Left lung (tissue), 10 donors: ENCODE results near the gene ADSS1. TPM values are rescaled to one million over a fixed set of nuclear protein-coding genes. Genes with fewer than 3 reads are reported as not detected.
"Not testable (repeated sequence)": the region's sequence is repeated elsewhere in the genome, so short reads cannot be mapped to it uniquely, and the experiment has no call there.

Source experiments
- ATAC-seq: fragments of 200-7000 bp; cut with Tn5 transposase; one replicate; pipeline ENCODE4 v1.9.1; 2020; ENCODE audit warnings: moderate library complexity
- DNase-seq, 4 donors: peaks; one replicate each; pipeline ENCODE4 v3.0.0-alpha.2; 2013 to 2020
- H3K27ac ChIP-seq, 2 donors: fragments of 200-600 bp; sonication (generic) in 1 of 2; one replicate each; pipeline versions ENCODE4 v1.5.0 to v1.8.0; 2020 to 2021
- H3K27me3 ChIP-seq, 2 donors: fragments of 200-600 bp; sonication (generic) in 1 of 2; one replicate each; pipeline versions ENCODE4 v1.5.0 to v1.8.0; 2020 to 2021
- H3K36me3 ChIP-seq, 2 donors: fragments of 200-600 bp; sonication (generic) in 1 of 2; one replicate each; pipeline versions ENCODE4 v1.5.0 to v1.8.0; 2020 to 2021
- H3K4me1 ChIP-seq, 2 donors: fragments of 200-600 bp; one replicate each; pipeline ENCODE4 v1.8.0; 2021
- H3K4me3 ChIP-seq, 2 donors: fragments of 200-600 bp; sonication (generic) in 1 of 2; one replicate each; pipeline versions ENCODE4 v1.5.0 to v1.8.0; 2020 to 2021; ENCODE audit warnings: mild to moderate bottlenecking in 1 of 2
- H3K9me3 ChIP-seq, 2 donors: fragments of 200-600 bp; sonication (generic) in 1 of 2; one replicate each; pipeline versions ENCODE4 v1.5.0 to v1.8.0; 2020 to 2021
- CTCF ChIP-seq, 2 donors: fragments of 200-600 bp; sonication (generic) in 1 of 2; IDR thresholded peaks; one replicate each; pipeline versions ENCODE4 v1.5.0 to v1.8.0; 2021; ENCODE audit warnings: antibody characterized with exemption in 2 of 2
- intact Hi-C, 2 donors: fragments of 100-400 bp; cut with DNase I; formaldehyde crosslinking; loops; one replicate each; pipeline versions ENCODE4 v1.11.2 to v1.14.2; 2022
- polyA plus RNA-seq, 6 donors: library from polyadenylated mRNA; unstranded; fragments of 120-200 nt; gene quantifications; one replicate each; pipeline ENCODE4 v1.2.1, GENCODE V29; 2013; ENCODE audit not compliant: insufficient read length in 6 of 6
- total RNA-seq, 2 donors: library from RNA; stranded (reverse); fragmentation: NEBNext Ultra II Directional; extraction: Animal tissue kit (Norgen Biotek cat#: 25700); gene quantifications; one replicate each; pipeline ENCODE4 v1.2.1, GENCODE V29; 2021
- donor health status: DM: no; HTN: yes; CAD: no.
- donor health status: DM: no; HTN: no; CAD: no.

Gene ADSS1
- total and polyA plus RNA-seq, 8 donors, result 5.2 to 16.6 (median 11.2) TPM

DNA sequence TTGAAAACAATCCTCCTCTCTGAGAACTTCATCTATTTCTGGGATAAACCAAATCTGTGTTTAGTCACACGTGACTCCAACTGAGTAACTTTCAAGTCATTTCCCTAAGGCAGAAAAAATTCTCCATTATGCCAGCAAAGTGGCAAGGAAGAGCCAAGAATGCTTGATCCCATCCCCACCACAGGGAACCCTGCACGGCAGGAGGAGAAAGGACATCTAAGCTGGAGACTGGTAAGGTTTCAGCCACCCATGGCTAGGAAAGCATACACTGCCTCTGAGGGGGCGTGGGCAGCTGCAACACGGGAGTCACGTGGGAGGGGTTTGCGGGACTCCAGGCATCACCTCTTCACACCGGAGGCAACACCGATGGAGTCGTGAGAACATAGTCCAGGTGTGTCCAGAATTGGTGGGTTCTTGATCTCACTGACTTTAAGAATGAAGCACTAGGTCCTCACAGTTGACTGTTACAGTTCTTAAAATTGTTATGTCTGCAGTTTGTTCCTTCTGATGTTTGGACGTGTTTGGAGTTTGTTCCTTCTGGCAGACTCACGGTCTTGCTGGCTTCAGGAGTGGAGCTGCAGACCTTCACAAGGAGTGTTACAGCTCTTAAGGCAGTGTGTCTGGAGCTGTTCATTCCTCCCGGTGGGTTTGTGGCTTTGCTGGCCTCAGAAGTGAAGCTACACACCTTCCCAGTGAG, 26.2 kb downstream of the ADSS1 start:
- H3K27me3 ChIP-seq, result no peaks in the 10 kb centered on the region
- ATAC-seq, result no peak
- H3K4me3 ChIP-seq, result no peak overlapping the region
- no peak for TF ChIP-seq CTCF (IDR thresholded peaks at IDR 0.05)
- intact Hi-C loops, result no loop called here
- no peaks in the 10 kb centered on the region for H3K9me3 ChIP-seq
- peaks cover 10 to 24% of the 10 kb centered on the region in 2 donors for H3K4me1 ChIP-seq
- H3K36me3 ChIP-seq, result no peaks in the 10 kb centered on the region
- H3K27ac ChIP-seq, result no peak overlapping the region
- peak in 1 of 4 donors; percentile 34 for DNase-seq

DNA sequence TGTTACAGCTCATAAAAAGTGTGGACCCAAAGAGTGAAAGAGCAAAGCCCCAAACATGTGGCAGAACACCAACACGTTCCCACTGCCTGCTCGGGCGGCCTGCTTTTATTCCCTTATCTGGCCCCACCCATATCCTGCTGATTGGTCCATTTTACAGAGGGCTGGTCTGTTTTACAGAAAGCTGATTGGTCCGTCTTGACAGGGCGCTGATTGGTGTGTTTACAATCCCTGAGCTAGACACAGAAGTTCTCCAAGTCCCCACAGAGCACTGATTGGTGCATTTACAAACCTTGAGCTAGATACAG, 26.7 kb downstream of the ADSS1 start:
- ATAC-seq, H3K27me3 ChIP-seq, H3K36me3 ChIP-seq, H3K27ac ChIP-seq, H3K9me3 ChIP-seq, H3K4me3 ChIP-seq, intact Hi-C loops: not testable (repeated sequence)
- DNase-seq, result peak in 1 of 4 donors; percentile 21
- H3K4me1 ChIP-seq, result peaks cover 10 to 24% of the 10 kb centered on the region in 2 donors

DNA sequence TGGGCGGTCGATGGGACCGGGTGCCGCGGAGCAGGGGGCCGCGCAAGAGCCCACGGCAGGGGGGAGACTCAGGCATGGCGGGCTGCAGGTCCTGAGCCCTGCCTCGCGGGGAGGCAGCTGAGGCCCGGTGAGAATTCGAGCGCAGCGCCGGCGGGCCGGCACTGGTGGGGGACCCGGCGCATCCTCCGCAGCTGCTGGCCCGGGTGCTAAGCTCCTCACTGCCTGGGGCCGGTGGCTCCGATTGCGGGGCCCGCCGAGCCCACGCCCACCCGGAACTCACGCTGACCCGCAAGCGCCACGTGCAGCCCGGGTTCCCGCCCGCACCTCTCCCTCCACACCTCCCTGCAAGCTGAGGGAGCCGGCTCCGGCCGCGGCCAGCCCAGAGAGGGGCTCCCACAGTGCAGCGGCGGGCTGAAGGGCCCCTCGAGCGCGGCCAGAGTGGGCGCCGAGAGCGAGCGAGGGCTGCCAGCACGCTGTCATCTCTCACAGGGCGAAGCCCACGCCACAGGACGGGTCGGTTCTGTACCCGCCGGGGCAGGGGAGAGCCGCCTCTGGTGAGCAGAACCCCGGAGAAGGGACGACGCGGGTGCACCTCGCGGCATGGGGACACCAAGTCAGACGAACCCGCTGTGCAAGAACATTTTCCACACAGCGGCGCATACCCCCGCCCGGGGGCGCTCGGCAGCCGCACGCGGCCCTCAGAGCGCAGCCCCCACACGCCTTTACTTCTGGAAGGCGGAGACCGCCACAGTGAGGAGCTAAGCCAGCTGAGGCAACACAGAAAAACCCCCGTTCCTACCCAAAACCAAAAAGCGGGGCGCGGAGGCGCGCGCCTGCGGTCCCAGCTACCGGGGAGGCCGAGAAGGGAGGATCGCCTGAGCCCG, 27.8 kb downstream of the ADSS1 start:
- H3K4me1 ChIP-seq, result peaks cover 10 to 27% of the 10 kb centered on the region in 2 donors
- peak in 1 of 4 donors; percentile 89 for DNase-seq
- no peaks in the 10 kb centered on the region for H3K9me3 ChIP-seq
- H3K27ac ChIP-seq, result peak overlapping the region; percentile 54 to 90
- ATAC-seq, result no peak
- no peaks in the 10 kb centered on the region for H3K27me3 ChIP-seq
- H3K36me3 ChIP-seq, result peaks cover 0 to 15% of the 10 kb centered on the region in 2 donors
- TF ChIP-seq CTCF (IDR thresholded peaks at IDR 0.05), result no peak
- peak overlapping the region; percentile 93 to 94 for H3K4me3 ChIP-seq
- intact Hi-C loops, result no loop called here

DNA sequence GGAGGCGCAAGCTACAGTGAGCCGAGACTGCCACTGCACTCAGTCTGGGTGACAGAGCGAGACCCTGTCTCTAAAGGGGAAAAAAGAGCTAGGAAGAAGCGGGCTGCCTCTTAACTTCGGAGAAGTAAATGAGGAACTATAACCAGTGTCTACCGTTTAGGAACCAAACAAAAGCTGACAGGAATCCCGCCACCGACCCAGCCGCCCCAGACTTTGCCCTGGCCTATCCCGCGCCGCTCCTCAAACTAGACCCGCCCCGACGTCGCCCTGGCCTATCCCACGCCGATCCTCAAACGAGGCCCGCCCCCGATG, 28.4 kb downstream of the ADSS1 start:
- no peaks in the 10 kb centered on the region for H3K27me3 ChIP-seq
- intact Hi-C loops, result no loop called here
- no peaks in the 10 kb centered on the region for H3K9me3 ChIP-seq
- peak overlapping the region; percentile 93 to 94 for H3K4me3 ChIP-seq
- ATAC-seq (no peak), DNase-seq (no peak)
- H3K4me1 ChIP-seq, result peaks cover 10 to 27% of the 10 kb centered on the region in 2 donors
- peaks cover 0 to 21% of the 10 kb centered on the region in 2 donors for H3K36me3 ChIP-seq
- peak overlapping the region; percentile 54 to 90 for H3K27ac ChIP-seq
- no peak for TF ChIP-seq CTCF (IDR thresholded peaks at IDR 0.05)

GRCh38 chr14:104752735-104753527, 28.9 kb downstream of the ADSS1 start, which contains the start of gene SIVA1:
TSS of gene SIVA1 (plus strand) at chr14:104753147. CDS start at chr14:104753202, 55 bp downstream.
- no peaks in the 10 kb centered on the region for H3K9me3 ChIP-seq
- H3K36me3 ChIP-seq, result peaks cover 0 to 27% of the 10 kb centered on the region in 2 donors
- intact Hi-C loops, result no loop called here
- TF ChIP-seq CTCF (IDR thresholded peaks at IDR 0.05), result no peak
- ATAC-seq (peak; percentile 95), DNase-seq (peak; percentile 99 to 100 (median 100))
- peak within 1 kb of the TSS; percentile 93 to 94 for H3K4me3 ChIP-seq
- peaks cover 10 to 27% of the 10 kb centered on the region in 2 donors for H3K4me1 ChIP-seq
- peak within 1 kb of the TSS; percentile 61 to 90 for H3K27ac ChIP-seq
- no peaks in the 10 kb centered on the region for H3K27me3 ChIP-seq
